Esophagus squamous epithelium (tissue), 4 donors: ENCODE data around the gene NPHP4.

Source experiments
- CTCF ChIP-seq, 6 experiments: fragments of 450-650 bp in 4 of 6; fragments of 200-600 bp in 2 of 6; sonication (generic) in 2 of 6; IDR thresholded peaks; one replicate each; pipeline ENCODE4 v1.5.1; 2016 to 2019; ENCODE audit warnings: antibody characterized with exemption in 6 of 6, mild to moderate bottlenecking in 4 of 6, moderate library complexity in 4 of 6
- POLR2A ChIP-seq, 4 donors: fragments of 450-650 bp; IDR thresholded peaks; one replicate each; pipeline ENCODE4 v1.6.1; 2017; ENCODE audit warnings: antibody characterized with exemption in 4 of 4, mild to moderate bottlenecking in 4 of 4, moderate library complexity in 3 of 4

- TF ChIP-seq POLR2A (IDR thresholded peaks at IDR 0.05) (no peak), CTCF (IDR thresholded peaks at IDR 0.05) (no peak)
Observed at GRCh38 chr1:5879421-5879820, 112.8 kb downstream of the NPHP4 start.
